Activated CD4-positive, alpha-beta T cell treated with anti-CD3 and anti-CD28 coated beads, Interleukin-2, amount 50 U/mL, for 24 hours (primary cell): Measurements from ENCODE around the gene DUSP2.

Source experiments
- DNase-seq, 2 donors: peaks; one replicate each; pipeline ENCODE4 v3.0.0-alpha.2; 2020; ENCODE audit warnings: low read depth in 1 of 2, low spot score in 1 of 2

The DUSP2 gene

GRCh38 chr2:96103761-96104486 is 41.3 kb downstream of the DUSP2 start:
- DNase-seq = no peak

- DNase-seq = no peak
Observed at GRCh38 chr2:96103187-96103601, 42.0 kb downstream of the DUSP2 start.

- DNase-seq = no peak
Observed at GRCh38 chr2:96102596-96103186, 42.5 kb downstream of the DUSP2 start.

GRCh38 chr2:96100893-96101304 is 44.3 kb downstream of the DUSP2 start:
- no peak for DNase-seq

- DNase-seq = no peak
Observed at GRCh38 chr2:96099861-96100798, 45.1 kb downstream of the DUSP2 start.

- no peak for DNase-seq
Observed at GRCh38 chr2:96098900-96099590, 46.2 kb downstream of the DUSP2 start.

GRCh38 chr2:96097951-96098823 is 47.1 kb downstream of the DUSP2 start:
- DNase-seq = no peak

- DNase-seq = no peak
Observed at GRCh38 chr2:96097441-96097840, 47.8 kb downstream of the DUSP2 start.

GRCh38 chr2:96095116-96095636 is 50.1 kb downstream of the DUSP2 start:
- DNase-seq = no peak

- DNase-seq = no peak
Observed at GRCh38 chr2:96093528-96093927, 51.7 kb downstream of the DUSP2 start.
